ENCODE results near the gene PSD4. TPM values are rescaled to one million over a fixed set of nuclear protein-coding genes. Genes with fewer than 3 reads are reported as not detected.

Gene PSD4
- polyA plus RNA-seq, 1 donor from 2014 or later, result 0.67 TPM

- Histone ChIP-seq H4K20me1 (ENCODE audit: insufficient read depth) (no peaks in the 10 kb centered on the region), H3K9ac (ENCODE audit: low read length) (no peak overlapping the region), H3K79me2 (replicated peaks; ENCODE audit: insufficient read depth, low read length) (no peaks in the 10 kb centered on the region), H3K27ac (ENCODE audit: low read length) (no peak overlapping the region), H3K4me3 (ENCODE audit: low read length) (peak overlapping the region; percentile 59), H3K4me2 (ENCODE audit: low read length) (no peak overlapping the region), H3K36me3 (ENCODE audit: insufficient read depth, low read length) (no peaks in the 10 kb centered on the region), H3F3A (ENCODE audit: insufficient read depth, low read length, poor library complexity, severe bottlenecking) (peaks cover 4% of the 10 kb centered on the region), H2AFZ (ENCODE audit: low read depth, low read length) (no peak overlapping the region), H3K27me3 (ENCODE audit: insufficient read depth, low read depth, low read length) (peaks cover 23% of the 10 kb centered on the region), H3K9me3 (ENCODE audit: low read length) (no peaks in the 10 kb centered on the region), H3K9me2 (ENCODE audit: insufficient read depth, low read length) (no peaks in the 10 kb centered on the region)
- TF ChIP-seq EP300 (conservative IDR thresholded peaks at IDR 0.05; ENCODE audit: poor library complexity, severe bottlenecking) (no peak), TAF1 (IDR thresholded peaks at IDR 0.05; ENCODE audit: low read depth) (no peak), EZH2 (IDR thresholded peaks at IDR 0.05; ENCODE audit: borderline replicate concordance, insufficient read depth, low read length, poor library complexity, severe bottlenecking) (no peak), RAD21 (conservative IDR thresholded peaks at IDR 0.05) (no peak), SMC3 (conservative IDR thresholded peaks at IDR 0.05; ENCODE audit: poor library complexity) (no peak), POLR2AphosphoS5 (IDR thresholded peaks at IDR 0.05) (no peak)
These were observed 17.3 kb upstream of the PSD4 start for GRCh38 chr2:113156278-113157117.

GRCh38 chr2:113157118-113157896 lies 16.5 kb upstream of the PSD4 start:
- Histone ChIP-seq H3K4me3 (ENCODE audit: low read length) (peak overlapping the region; percentile 65), H3K36me3 (ENCODE audit: insufficient read depth, low read length) (no peaks in the 10 kb centered on the region), H2AFZ (ENCODE audit: low read depth, low read length) (no peak overlapping the region), H3K9ac (ENCODE audit: low read length) (peak overlapping the region; percentile 50), H3K9me2 (ENCODE audit: insufficient read depth, low read length) (no peaks in the 10 kb centered on the region), H4K20me1 (ENCODE audit: insufficient read depth) (no peaks in the 10 kb centered on the region), H3K27me3 (ENCODE audit: insufficient read depth, low read depth, low read length) (peaks cover 23% of the 10 kb centered on the region), H3F3A (ENCODE audit: insufficient read depth, low read length, poor library complexity, severe bottlenecking) (peaks cover 4% of the 10 kb centered on the region), H3K79me2 (replicated peaks; ENCODE audit: insufficient read depth, low read length) (no peaks in the 10 kb centered on the region), H3K27ac (ENCODE audit: low read length) (no peak overlapping the region), H3K9me3 (ENCODE audit: low read length) (no peaks in the 10 kb centered on the region), H3K4me2 (ENCODE audit: low read length) (no peak overlapping the region)
- TF ChIP-seq MXI1 (conservative IDR thresholded peaks at IDR 0.05; ENCODE audit: poor library complexity, severe bottlenecking) (no peak), CTCF (IDR thresholded peaks at IDR 0.05; ENCODE audit: poor library complexity, severe bottlenecking) (no peak), EZH2 (IDR thresholded peaks at IDR 0.05; ENCODE audit: borderline replicate concordance, insufficient read depth, low read length, poor library complexity, severe bottlenecking) (no peak), REST (IDR thresholded peaks at IDR 0.05; ENCODE audit: borderline replicate concordance) (no peak), POLR2AphosphoS5 (IDR thresholded peaks at IDR 0.05) (no peak), EP300 (conservative IDR thresholded peaks at IDR 0.05; ENCODE audit: poor library complexity, severe bottlenecking) (no peak), RAD21 (conservative IDR thresholded peaks at IDR 0.05) (no peak), TAF1 (IDR thresholded peaks at IDR 0.05; ENCODE audit: low read depth) (no peak), SMC3 (conservative IDR thresholded peaks at IDR 0.05; ENCODE audit: poor library complexity) (no peak)
